HTERT RPE-1 (cell line): ENCODE data around the gene ZNF385A.

Source experiments
- in situ Hi-C: fragments of 300-500 bp; cut with MboI; formaldehyde crosslinking; loops from 4 replicates; pipeline ENCODE4 v1.14.3; 2020; ENCODE audit warnings: low sequenced_read_pairs

The ZNF385A gene, protein sequence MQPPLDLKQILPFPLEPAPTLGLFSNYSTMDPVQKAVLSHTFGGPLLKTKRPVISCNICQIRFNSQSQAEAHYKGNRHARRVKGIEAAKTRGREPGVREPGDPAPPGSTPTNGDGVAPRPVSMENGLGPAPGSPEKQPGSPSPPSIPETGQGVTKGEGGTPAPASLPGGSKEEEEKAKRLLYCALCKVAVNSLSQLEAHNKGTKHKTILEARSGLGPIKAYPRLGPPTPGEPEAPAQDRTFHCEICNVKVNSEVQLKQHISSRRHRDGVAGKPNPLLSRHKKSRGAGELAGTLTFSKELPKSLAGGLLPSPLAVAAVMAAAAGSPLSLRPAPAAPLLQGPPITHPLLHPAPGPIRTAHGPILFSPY

DNA sequence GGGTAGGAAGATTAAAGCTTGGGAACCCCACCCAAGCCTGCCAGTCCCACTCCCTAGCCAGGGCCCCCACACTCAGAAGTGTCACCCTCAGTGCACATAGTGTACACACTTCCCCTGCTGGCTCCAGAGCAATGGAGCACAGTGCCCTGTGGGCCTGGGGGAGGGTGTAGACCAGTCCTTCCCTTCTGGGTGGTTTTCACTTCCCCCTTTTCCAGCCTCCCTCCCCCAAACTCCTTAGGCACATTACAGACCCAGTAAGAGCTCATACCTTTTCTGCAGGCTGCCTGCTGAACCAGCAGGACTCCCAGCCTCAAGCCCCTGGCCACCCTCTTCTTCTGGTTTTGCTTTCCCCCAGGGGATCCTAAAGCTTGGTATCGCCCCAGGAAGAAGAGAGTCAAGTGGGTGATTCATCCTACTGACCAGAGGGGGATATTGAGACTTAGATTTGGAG is at the start of gene ZNF385A:
Gene ZNF385A (minus strand): TSS at position 143 of the 451 bp plus-strand sequence. CDS start 219 bp downstream, outside the sequence.
- in situ Hi-C loops, result no loop called here

DNA sequence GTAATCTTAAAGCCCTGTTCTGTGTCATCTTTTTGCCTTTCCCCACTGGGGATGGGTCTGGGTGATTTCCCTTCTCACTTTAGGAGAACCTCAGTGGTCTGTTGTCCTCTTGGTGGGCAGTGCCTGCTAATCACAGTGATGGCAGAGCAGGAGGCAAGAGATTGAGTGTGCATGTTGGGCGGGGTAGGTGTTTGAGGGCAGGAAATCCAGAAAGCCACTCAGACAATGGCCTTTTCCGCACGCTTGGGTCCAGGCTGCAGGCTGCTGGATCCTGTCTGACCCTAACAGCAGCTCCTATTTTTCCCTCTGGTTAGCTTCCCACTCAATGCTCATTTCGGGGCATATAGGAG is 48.3 kb upstream of the ZNF385A start:
- in situ Hi-C loops, result no loop called here

DNA sequence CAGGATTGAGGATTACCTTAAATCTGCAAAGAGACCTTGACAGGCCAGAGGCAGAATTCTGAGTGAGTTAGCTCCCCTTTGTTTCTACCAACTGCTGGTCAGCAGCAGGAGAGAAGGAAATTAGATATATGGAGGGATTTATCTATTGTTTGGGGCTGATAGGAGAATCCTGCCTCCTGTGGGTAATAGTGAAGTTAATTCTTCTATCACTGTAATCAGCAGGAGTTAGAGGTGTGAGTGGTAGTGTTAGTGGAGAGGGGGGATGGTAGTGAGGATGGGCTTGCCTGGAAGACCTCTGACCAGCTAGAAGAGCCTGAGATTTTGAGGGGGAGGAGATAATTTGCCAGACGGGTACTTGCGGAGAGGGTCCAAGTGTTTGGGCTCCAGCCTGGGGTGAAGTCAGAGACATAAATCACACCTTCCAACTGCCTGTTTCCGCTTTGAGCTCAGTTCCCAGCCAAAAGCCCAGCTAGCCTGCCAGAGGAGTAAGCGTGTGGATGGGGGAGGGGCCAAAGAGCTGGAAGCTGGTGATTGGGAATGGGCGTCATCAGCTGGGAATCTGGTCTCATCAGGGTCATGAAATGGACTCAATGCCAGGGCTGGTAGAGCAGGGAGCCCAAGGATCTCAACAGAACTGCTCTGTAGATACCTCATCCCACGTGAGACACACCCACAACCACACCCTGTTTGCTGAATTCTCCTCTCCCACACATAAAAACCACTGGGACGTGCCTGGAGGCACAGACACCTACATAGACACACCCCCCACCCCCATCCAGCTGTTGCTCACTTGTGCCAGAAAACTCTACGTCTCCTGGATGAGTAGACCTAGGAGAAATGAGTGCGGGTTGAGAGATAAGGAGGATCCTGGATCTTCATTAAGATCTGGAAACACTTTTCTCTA is 47.6 kb upstream of the ZNF385A start:
- in situ Hi-C loops, result no loop called here

DNA sequence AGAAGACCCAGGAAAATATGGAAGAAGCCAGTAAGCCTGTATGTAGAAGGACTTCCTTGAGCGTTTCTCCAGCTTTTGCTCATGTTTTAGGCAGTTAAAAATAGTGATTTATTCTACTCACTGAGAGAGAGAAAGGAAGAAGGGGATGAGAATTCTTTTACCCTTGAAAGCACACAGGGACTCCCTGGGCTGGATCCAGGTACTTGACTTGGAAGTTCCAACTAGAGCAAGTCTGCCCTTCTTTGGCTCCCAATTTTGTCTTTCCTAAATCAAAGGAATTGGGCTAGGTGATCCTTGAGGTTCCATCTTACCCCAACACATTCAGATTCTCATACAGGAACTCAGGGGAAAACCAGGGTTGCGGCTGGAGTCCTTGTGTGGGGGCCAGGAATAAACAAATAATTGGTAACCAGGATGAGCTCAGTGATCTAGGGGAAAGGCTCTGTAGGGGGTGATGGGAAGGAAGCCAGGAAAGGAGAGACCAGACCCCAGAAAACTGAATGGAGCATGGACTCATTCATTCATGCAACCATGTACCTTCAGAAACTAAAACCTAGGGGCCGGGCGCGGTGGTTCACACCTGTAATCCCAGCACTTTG is 46.0 kb upstream of the ZNF385A start:
- in situ Hi-C loops, result no loop called here

DNA sequence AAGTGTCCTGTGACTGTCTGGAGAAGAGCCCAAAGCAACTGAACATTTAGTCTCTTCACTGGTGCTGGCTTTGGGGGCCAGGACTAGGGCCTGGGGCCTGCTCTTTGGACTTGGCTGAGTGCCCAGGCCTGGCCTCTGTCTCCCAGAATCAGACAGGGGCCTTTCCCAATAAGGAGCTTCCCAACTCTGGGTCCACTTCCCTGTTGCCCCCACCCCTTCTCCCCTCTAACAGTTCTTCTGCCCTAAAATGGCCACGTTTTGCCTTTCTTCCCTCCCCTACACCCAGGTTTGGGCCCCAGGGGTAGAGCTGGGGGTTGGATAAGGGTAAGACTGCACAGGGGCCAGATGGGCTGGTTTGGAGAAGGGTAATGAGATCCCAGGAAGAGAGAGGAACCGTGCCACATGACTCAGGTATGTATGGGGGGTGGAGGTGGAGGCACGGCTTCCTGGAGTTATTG is 44.5 kb upstream of the ZNF385A start:
- in situ Hi-C loops, result no loop called here

DNA sequence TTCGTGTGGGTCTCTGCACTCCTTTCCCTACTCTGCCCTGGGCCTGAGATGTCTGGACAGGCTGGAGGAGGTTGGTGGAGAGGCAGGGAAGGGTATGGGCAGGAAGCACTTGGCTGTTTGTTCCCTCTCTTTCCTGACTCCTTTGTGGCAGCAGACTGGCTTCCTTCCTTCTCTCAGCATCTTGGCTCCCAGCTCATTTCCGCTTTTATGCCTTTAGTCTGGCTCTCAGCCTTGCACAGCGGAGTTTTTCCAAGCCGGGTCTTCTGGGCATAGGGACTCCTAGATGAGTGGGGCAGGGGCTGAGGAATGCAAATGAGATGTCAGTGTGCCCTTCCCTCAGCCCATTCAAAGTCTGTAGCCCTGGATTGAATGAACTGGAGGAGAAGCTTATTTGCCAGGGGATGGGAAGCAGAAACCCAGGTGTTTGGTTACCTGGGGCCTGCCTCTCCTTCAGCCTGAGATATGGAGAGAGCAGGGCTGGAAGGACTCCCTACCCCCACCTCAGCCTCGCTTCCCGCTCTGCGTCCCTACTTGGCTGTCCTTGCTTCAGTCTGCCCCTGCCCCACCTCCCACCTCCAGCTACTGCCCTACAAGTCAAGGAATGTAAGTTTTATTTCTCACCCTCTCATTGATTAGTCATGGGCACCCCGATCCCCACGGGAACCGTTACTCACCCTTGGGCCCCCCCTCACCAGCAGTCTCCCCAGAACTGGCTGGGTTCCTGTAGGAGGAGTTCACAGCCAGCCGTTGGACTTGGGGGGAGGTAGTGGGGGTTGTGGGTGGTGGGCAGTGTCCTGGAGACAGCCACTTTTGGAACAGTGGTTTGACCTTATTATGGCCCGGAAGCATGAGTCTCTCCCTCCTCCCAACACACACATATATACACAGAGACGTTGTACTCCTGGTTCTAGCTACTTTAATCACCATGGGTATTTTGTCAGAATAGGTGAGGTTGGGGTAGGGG is 43.8 kb upstream of the ZNF385A start:
- in situ Hi-C loops, result no loop called here

DNA sequence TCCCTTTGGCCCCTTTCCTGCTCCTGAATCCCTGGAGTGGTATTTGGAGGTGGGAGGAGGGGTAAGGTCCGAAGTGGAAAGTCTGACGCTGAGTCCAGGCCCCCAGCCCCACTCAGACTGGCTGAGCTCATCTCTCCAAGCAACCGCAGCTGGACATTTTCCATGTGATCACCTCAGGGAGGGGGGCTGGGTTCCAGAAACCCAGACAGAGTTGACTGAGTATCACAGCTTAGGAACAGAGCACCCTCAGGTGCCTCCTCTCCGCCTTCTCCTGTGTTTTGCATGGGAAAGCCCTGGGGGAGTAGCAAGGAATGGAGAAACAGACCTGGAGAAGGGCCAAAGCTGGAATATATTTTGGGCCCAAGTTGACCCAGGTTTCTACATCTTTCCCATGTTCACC is 42.6 kb upstream of the ZNF385A start:
- in situ Hi-C loops, result no loop called here

DNA sequence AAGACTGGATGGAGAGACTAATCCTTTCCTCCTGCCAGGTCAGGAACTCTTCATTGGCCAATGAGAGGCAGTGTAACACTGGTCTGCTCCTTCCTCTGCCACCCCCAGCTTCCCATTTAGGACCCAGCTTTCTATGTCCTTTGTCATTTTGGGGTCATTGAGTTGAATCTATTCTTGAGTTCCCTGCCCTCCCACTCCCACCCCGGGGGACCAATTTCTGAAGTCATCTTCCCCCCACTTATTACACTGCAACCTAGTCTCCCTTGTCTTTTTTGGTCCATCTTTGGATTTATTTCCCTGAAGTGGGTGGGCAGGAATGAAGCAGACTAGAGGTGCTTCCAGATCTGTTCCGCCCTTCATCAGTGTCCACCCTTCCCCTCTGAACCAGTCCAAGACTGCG is 42.2 kb upstream of the ZNF385A start:
- in situ Hi-C loops, result no loop called here

DNA sequence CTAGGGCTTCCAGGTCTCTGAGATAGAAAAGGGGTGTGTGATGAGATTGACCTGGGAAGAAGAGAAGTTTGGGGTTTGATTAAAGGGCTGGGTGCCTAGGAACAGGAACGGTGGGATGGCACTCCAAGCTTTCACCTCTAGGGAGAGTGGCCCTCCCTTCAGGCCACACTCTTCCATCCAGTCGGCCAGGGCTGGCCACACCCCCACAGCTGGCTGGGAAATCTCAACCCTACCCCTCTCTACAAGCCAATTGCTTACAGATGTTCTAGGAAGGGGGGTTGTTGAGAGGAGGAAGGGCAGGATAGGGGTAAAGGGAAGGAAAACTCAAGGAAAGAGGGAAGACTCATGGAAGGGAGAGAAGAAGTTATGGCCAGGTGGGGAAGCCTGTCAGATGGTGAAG is 41.2 kb upstream of the ZNF385A start:
- in situ Hi-C loops, result no loop called here

DNA sequence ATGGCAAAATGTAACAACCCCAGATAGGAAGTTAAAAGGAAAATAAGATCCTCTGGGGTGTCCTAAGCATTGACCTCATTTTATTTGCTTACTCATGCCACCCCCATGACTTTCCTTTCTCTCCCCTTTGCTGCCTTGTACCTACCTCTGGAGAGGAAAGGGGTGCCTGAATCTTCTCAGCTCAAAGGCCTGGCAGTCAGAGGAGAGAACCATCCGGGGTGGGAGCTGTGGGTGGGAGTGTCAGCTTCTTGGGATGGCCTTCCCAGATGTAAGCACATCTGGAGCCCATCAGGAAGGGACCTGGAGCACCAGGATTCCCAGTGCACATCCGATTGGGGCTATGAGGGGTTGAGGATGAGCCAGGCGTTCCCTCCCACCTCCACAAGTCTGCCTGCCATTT is 39.7 kb upstream of the ZNF385A start:
- in situ Hi-C loops, result no loop called here

DNA sequence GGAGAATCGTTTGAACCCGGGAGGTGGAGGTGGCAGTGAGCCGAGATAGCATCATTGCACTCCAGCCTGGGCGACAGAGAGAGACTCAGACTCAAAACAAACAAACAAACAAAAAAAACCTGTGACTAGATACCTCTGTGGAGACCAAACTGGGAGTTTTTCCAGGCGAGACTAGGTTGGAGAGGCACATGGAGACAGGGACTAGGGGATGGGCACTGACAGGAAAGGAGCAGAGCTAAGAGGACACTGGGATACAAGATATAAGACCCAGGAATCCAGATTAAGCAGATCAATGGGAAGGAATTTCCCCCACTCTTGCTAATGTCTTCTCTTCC is 39.2 kb upstream of the ZNF385A start:
- in situ Hi-C loops, result no loop called here

DNA sequence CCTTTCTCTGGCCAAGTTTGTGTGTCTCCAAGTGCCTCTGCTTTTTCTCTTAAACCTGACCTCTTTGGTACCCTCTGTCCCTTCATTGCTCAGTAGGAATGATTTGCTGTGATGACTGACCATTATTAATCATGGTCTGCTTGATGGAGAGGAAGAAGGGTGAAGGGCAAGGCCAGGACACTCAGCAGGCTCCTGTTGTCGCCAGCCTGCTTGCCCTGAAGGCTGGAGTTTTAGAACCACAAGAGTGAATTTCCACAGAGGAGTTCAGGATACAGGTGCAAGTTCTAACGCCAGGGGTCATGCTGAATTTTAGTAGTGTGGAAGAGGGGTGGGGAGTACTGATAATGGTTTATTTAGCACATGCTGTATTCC is 37.3 kb upstream of the ZNF385A start:
- in situ Hi-C loops, result no loop called here

DNA sequence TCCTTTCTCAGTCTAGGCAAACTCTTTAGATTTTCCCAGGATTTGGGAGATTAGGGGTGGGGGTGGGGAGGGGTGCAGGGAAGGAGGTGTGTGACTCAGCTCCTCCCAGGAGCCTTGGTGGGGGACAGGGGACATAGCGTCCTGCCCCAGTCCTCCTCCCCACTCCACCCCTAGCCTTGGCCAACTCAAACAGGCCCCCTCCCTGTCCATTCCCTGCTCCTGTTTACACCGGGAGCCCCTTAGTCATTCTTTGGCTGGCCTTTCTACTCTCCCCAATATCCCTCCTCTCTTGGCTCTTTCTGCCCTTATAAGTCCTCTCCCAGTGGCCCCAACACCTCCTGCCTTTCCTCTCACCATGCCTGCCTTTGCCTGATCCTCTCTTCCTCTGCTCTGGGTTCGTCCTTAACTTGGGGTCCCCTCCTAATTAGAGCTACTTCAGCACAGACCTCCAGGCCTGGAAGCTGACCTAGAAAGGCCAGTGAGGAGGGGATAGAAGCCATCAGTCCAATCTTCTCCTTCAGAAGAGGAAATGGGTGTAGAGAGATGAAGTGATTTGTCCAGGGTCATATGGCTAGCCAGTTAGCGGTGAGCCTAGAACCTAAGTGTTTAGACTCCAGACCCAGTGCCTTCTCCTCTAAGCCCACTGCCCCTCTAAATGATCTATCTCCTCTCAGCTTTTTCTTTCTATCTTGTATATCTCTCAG is 36.8 kb upstream of the ZNF385A start:
- in situ Hi-C loops, result no loop called here

DNA sequence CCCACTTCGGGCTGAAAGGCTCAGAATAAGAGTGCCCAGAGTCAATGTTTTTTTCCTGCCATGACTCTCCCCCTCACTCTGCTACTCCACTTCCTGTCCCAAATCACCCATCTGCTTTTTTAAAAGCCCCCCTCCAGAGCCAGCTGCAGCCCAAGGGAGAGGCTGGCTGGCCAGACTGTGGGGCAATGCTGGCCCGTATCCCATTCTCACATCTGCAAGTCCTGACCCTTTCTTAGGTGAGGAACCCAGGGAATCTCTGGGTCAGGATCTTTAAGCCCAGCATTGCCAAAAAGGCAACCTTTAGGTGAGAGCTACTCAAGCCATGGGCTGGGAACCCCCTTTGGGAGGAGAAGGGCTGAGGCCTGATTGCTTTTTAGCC is 36.2 kb upstream of the ZNF385A start:
- in situ Hi-C loops, result no loop called here

DNA sequence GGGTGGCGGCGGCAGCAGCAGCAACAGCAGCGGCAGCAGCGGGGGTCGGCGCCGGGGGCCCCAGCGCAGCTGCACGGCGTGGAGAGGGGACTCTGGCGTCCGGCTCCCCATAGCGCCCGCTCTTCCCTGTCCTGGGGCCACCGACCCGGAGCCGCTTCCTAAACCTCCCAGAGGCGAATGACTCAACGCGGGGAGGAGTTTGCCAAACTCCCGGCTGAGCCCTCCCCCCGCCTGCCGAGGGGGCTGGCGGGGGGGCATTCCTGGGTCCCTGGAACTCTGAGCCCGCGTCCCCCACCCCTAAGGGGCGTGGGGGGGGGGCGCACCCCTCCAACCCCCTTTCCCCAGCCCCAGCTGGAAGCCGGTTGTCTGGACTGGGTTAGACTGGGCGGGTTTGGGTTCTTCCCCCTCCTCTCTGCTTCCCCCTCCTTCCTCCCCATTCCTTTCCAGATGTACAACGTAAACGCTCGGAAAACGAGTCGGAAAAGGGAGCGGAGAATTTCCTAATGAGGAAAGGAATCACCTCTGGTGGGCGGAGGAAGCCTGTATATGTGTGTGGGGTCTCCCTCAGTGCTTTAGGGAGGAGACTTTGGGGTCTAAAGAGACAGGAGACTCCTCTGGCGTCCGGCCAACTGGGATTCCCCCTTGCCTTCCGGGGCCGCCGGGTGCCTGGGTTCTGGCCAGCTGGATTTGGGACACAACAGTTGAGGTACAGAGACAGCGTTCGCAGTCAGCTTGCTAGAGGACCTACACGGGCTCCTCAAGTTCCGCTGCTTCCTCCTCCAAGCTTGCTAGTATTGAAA is 34.8 kb upstream of the ZNF385A start, which contains the start of gene ITGA5:
Gene ITGA5 (minus strand): TSS at position 179 of the 800 bp plus-strand sequence. CDS start 68 bp downstream, at position 111.
- in situ Hi-C loops, result no loop called here

DNA sequence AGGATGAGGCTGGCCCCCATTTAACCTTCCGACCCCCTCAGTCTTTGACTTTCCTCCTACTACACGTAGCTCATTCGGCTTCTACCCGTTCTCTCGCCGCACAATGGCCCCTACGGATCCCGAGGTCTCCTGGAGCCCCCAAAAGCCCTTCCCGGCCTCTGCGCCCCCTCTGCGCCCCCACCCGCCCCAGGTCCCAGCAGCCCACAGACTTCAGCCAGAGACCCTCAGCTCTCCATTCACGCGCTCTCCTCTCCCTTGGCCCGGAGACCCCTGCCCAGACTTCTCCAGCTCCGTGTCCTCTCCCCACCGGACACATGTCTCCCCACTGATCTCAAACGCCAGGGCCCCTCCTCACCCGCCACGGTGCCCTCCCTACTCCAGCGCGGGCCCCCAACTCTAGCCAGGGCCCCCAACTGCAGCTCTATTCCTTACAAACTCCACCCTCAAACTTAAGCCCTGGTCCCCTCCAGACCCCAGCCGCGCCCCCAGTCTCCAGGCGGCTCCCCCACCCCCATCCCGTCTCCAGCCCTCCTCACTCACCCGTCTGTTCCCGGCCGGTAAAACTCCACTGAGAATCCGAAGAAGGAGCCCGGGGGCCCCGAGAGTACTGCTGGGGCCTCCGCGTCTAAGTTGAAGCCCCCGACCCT is 34.0 kb upstream of the ZNF385A start:
- in situ Hi-C loops, result no loop called here

DNA sequence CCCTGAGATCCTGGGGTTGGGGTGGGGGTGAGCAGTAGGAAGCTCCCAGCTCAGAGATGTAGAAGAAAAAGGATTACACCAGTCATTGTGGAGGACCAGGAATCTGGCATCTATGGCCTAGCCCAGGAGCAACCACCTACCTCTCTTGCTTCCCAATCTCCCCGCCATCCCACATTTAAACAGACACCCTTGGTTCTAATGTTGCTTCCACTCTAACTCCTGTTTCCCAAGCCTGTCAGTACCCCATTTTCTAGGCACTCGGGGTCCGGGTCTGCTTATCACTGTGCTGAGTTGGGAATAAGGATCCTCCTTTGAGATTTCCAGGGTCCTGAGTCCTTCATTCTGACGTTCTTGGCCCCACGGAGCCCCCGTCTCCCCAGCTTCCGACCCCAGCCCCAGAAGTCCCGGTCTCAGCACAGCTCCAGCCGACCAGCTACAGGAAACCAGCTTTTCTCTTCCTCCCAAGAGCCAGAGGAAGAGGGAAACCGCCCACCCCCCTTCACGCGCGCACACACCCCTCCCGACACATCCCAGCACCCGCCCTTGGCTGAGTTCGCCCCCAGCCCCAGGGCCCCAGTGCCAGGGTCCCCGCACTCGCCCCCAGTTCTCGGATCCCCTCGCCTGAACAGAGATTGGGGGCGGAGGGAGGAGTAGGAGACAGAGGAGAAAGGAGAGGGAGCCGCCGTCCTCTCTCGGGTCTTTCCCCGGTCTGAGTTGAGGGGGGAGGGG is 33.3 kb upstream of the ZNF385A start:
- in situ Hi-C loops, result no loop called here
